ENCODE measurements around the gene TRIM44. TPM values are rescaled to one million over a fixed set of nuclear protein-coding genes. Genes with fewer than 3 reads are reported as not detected.

TRIM44 gene
- polyA plus RNA-seq, 1 experiment: 62.0 TPM

GRCh38 chr11:35678471-35678870 is 15.9 kb downstream of the TRIM44 start:
- CTCF ChIA-PET: interaction anchor here (1.6 kb wide), 1 partner anchor 143 kb away, joined by 4 read pairs; no protein-coding TSS in a partner anchor
- TF ChIP-seq CTCF (IDR thresholded peaks at IDR 0.05; ENCODE audit: insufficient read depth, low read depth, low read length): no peak
- no peak overlapping the region for H3K4me3 ChIP-seq (ENCODE audit: low read depth, low read length)
- POLR2A ChIA-PET: no interaction called here
- no peaks in the 10 kb centered on the region for H3K27me3 ChIP-seq (ENCODE audit: control insufficient read depth, insufficient read depth, low read length)
- no peak for DNase-seq (ENCODE audit: low read depth)
- H3K36me3 ChIP-seq (ENCODE audit: control insufficient read depth, insufficient read depth, low read length): no peaks in the 10 kb centered on the region

- DNase-seq (ENCODE audit: low read depth): no peak
- H3K27me3 ChIP-seq (ENCODE audit: control insufficient read depth, insufficient read depth, low read length): no peaks in the 10 kb centered on the region
- H3K4me3 ChIP-seq (ENCODE audit: low read depth, low read length): no peak overlapping the region
- TF ChIP-seq CTCF (IDR thresholded peaks at IDR 0.05; ENCODE audit: insufficient read depth, low read depth, low read length): no peak
- ChIA-PET CTCF (no interaction called here), POLR2A (no interaction called here)
- no peaks in the 10 kb centered on the region for H3K36me3 ChIP-seq (ENCODE audit: control insufficient read depth, insufficient read depth, low read length)
Measured at GRCh38 chr11:35678975-35679374, 16.4 kb downstream of the TRIM44 start.

- DNase-seq (ENCODE audit: low read depth): no peak
- no peak for TF ChIP-seq CTCF (IDR thresholded peaks at IDR 0.05; ENCODE audit: insufficient read depth, low read depth, low read length)
- CTCF ChIA-PET: no interaction called here
- H3K4me3 ChIP-seq (ENCODE audit: low read depth, low read length): no peak overlapping the region
- no peaks in the 10 kb centered on the region for H3K36me3 ChIP-seq (ENCODE audit: control insufficient read depth, insufficient read depth, low read length)
- POLR2A ChIA-PET: no interaction called here
- no peaks in the 10 kb centered on the region for H3K27me3 ChIP-seq (ENCODE audit: control insufficient read depth, insufficient read depth, low read length)
Measured at GRCh38 chr11:35680506-35680905, 17.9 kb downstream of the TRIM44 start.

- Histone ChIP-seq H3K27me3 (ENCODE audit: control insufficient read depth, insufficient read depth, low read length) (no peaks in the 10 kb centered on the region), H3K4me3 (ENCODE audit: low read depth, low read length) (no peak overlapping the region), H3K36me3 (ENCODE audit: control insufficient read depth, insufficient read depth, low read length) (no peaks in the 10 kb centered on the region)
- DNase-seq (ENCODE audit: low read depth): no peak
- CTCF ChIA-PET: interaction anchor here (0.5 kb wide), 1 partner anchor 65 kb away, joined by 3 read pairs; no protein-coding TSS in a partner anchor
- POLR2A ChIA-PET: no interaction called here
- TF ChIP-seq CTCF (IDR thresholded peaks at IDR 0.05; ENCODE audit: insufficient read depth, low read depth, low read length): no peak
Measured at GRCh38 chr11:35681163-35681767, 18.7 kb downstream of the TRIM44 start.

GRCh38 chr11:35682230-35683173 is 19.9 kb downstream of the TRIM44 start:
- TF ChIP-seq CTCF (IDR thresholded peaks at IDR 0.05; ENCODE audit: insufficient read depth, low read depth, low read length): no peak
- no peaks in the 10 kb centered on the region for H3K27me3 ChIP-seq (ENCODE audit: control insufficient read depth, insufficient read depth, low read length)
- ChIA-PET CTCF (interaction anchor here (0.5 kb wide), 1 partner anchor 64 kb away, joined by 3 read pairs; no protein-coding TSS in a partner anchor), POLR2A (no interaction called here)
- no peak overlapping the region for H3K4me3 ChIP-seq (ENCODE audit: low read depth, low read length)
- no peak for DNase-seq (ENCODE audit: low read depth)
- no peaks in the 10 kb centered on the region; the same call in 1 of the 2 replicates for H3K36me3 ChIP-seq (ENCODE audit: control insufficient read depth, insufficient read depth, low read length)
